ENCODE data around the gene PHYKPL.

DNA sequence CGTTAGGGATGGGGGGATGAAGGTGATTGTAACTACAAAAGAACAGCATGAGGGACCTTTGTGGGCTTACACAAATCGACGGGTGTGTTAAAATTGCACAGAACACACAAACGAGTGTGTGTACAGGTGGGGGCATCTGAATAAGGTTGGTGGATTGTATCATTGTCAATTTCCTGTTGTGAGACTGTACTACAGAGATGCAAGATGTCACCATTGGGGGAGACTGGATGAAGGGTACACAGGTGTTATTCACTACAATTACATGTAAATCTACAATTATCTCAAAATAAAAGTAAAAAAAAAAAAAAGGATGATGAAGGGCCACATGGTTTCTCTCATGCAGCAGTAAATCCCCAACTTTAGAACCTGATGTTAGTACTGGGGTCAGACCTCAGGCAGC, 31.4 kb upstream of the PHYKPL start:
- TF ChIP-seq POLR2A (IDR thresholded peaks at IDR 0.05) (no peak), EP300 (IDR thresholded peaks at IDR 0.05) (no peak), POLR2AphosphoS5 (IDR thresholded peaks at IDR 0.05) (no peak)
- TF ChIP-seq, protein P1, sequence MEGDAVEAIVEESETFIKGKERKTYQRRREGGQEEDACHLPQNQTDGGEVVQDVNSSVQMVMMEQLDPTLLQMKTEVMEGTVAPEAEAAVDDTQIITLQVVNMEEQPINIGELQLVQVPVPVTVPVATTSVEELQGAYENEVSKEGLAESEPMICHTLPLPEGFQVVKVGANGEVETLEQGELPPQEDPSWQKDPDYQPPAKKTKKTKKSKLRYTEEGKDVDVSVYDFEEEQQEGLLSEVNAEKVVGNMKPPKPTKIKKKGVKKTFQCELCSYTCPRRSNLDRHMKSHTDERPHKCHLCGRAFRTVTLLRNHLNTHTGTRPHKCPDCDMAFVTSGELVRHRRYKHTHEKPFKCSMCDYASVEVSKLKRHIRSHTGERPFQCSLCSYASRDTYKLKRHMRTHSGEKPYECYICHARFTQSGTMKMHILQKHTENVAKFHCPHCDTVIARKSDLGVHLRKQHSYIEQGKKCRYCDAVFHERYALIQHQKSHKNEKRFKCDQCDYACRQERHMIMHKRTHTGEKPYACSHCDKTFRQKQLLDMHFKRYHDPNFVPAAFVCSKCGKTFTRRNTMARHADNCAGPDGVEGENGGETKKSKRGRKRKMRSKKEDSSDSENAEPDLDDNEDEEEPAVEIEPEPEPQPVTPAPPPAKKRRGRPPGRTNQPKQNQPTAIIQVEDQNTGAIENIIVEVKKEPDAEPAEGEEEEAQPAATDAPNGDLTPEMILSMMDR (IDR thresholded peaks at IDR 0.05), result no peak
